Ascending aorta (tissue), 2 donors: ENCODE results near the gene DNAAF1. TPM values are rescaled to one million over a fixed set of nuclear protein-coding genes. Genes with fewer than 3 reads are reported as not detected.
"Not testable (repeated sequence)": the region's sequence is repeated elsewhere in the genome, so short reads cannot be mapped to it uniquely, and the experiment has no call there.

Experiments
- DNase-seq, 2 donors: peaks; one replicate each; pipeline ENCODE4 v3.0.0-alpha.2; 2019; ENCODE audit warnings: low spot score in 2 of 2
- H3K27ac ChIP-seq, 2 donors: fragments of 200-600 bp; sonication (generic); one replicate each; pipeline ENCODE4 v1.5.1; 2016 to 2017; ENCODE audit warnings: mild to moderate bottlenecking in 1 of 2
- H3K27me3 ChIP-seq: fragments of 200-600 bp; sonication (generic); one replicate; pipeline ENCODE4 v1.5.1; 2017
- H3K36me3 ChIP-seq, 2 donors: fragments of 200-600 bp; sonication (generic); one replicate each; pipeline ENCODE4 v1.5.1; 2016
- H3K4me1 ChIP-seq, 2 donors: fragments of 200-600 bp; sonication (generic); one replicate each; pipeline ENCODE4 v1.5.1; 2016 to 2017; ENCODE audit warnings: mild to moderate bottlenecking in 1 of 2
- H3K4me3 ChIP-seq, 2 donors: fragments of 200-600 bp; sonication (generic); one replicate each; pipeline ENCODE4 v1.5.1; 2016 to 2017; ENCODE audit warnings: mild to moderate bottlenecking in 1 of 2
- H3K9me3 ChIP-seq, 2 donors: fragments of 200-600 bp; sonication (generic); one replicate each; pipeline ENCODE4 v1.5.1; 2016
- intact Hi-C: fragments of 100-400 bp; cut with DNase I; formaldehyde crosslinking; loops from one replicate; pipeline ENCODE4 v1.15.1; 2023
- total RNA-seq: library from RNA; depleted of rRNA; stranded (reverse); fragments of >200 nt; gene quantifications from one replicate; pipeline ENCODE4 v1.1.0, GENCODE V29; 2016
- TF ChIP-seq, protein P1 (sequence below), 3 experiments: fragments of 200-600 bp in 2 of 3; fragments of 450-650 bp in 1 of 3; sonication (generic) in 2 of 3; IDR thresholded peaks; one replicate each; pipeline ENCODE4 v1.5.1; 2016 to 2019; ENCODE audit warnings: antibody characterized with exemption in 3 of 3, mild to moderate bottlenecking in 1 of 3, moderate library complexity in 1 of 3

The DNAAF1 gene
- total RNA-seq, 1 donor from 2014 or later = not detected

DNA sequence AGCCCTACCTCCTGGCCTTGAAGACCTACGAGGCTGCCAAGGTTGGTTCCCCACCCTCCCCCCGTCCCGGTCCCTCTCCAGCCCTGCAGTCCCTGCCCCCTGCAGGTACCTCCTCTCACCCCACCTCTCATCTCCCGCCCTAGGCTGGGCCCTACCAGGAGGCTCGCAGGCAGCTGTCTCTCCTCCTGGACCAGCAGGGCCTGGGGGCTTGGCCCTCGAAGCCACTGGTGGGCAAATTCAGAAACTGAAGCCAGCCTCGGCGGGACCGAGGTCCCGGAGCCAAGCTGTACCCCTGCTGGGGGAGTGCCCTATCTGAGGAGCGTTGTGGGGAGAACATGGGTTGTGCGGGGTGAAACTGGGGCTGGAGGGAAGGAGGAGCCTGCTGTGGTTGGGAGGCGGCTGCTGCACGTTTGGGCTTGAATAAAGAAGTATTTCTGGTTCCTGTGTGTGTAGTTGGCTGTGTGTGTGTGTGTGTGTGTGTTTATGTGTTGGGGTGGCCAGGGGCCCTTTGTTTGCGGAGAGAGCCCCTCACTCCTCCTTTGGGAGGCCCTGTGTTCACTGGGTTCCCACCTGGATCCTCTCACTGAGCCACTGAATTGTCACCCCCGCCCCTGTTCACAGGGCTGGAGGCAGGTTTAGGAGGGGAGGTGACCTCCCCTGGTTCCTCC, 51.8 kb downstream of the DNAAF1 start:
- H3K36me3 ChIP-seq = no peaks in the 10 kb centered on the region
- no peaks in the 10 kb centered on the region for H3K9me3 ChIP-seq
- DNase-seq = no peak
- H3K4me3 ChIP-seq = no peak overlapping the region
- intact Hi-C loops = no loop called here
- TF ChIP-seq, protein P1, sequence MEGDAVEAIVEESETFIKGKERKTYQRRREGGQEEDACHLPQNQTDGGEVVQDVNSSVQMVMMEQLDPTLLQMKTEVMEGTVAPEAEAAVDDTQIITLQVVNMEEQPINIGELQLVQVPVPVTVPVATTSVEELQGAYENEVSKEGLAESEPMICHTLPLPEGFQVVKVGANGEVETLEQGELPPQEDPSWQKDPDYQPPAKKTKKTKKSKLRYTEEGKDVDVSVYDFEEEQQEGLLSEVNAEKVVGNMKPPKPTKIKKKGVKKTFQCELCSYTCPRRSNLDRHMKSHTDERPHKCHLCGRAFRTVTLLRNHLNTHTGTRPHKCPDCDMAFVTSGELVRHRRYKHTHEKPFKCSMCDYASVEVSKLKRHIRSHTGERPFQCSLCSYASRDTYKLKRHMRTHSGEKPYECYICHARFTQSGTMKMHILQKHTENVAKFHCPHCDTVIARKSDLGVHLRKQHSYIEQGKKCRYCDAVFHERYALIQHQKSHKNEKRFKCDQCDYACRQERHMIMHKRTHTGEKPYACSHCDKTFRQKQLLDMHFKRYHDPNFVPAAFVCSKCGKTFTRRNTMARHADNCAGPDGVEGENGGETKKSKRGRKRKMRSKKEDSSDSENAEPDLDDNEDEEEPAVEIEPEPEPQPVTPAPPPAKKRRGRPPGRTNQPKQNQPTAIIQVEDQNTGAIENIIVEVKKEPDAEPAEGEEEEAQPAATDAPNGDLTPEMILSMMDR (IDR thresholded peaks at IDR 0.05) = no peak
- no peak overlapping the region for H3K27ac ChIP-seq
- H3K27me3 ChIP-seq = peaks cover 5% of the 10 kb centered on the region
- H3K4me1 ChIP-seq = no peaks in the 10 kb centered on the region

DNA sequence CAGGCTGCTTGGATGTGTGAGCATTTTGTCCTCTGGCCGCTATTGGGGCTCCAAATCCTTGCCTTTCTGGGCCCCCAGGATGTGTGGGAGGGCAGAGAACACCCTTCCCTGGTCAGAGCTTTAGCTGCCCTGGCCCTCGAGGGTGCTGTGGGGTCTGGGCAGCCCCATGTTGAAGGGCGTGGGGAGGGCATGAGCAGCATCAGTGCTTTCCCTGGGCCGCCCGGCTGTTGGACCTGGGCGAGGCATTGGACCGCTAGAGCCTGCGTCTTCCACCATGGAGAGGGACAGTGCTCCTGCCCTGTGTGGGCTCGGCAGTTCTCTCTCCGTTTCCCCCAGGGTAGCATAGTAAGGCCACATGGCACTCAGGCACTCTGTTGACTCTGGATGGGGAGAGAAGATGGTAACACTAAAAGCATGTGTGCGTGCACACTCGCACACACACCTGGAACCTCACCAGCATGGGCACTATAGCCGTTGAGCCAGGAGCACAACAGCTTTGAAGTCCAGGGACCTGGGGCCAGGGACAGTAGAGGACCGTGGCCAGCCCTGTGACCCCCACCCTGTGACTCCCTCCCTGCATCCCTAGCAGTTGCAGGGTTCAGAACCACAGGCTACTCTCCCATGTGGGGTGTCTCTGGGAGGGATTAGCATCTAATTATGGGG, 52.5 kb downstream of the DNAAF1 start:
- no peak for DNase-seq
- intact Hi-C loops = no loop called here
- Histone ChIP-seq H3K27me3 (peaks cover 5% of the 10 kb centered on the region), H3K4me3 (no peak overlapping the region), H3K4me1 (no peaks in the 10 kb centered on the region), H3K27ac (no peak overlapping the region), H3K9me3 (no peaks in the 10 kb centered on the region), H3K36me3 (no peaks in the 10 kb centered on the region)
- TF ChIP-seq, protein P1 (IDR thresholded peaks at IDR 0.05) = no peak

DNA sequence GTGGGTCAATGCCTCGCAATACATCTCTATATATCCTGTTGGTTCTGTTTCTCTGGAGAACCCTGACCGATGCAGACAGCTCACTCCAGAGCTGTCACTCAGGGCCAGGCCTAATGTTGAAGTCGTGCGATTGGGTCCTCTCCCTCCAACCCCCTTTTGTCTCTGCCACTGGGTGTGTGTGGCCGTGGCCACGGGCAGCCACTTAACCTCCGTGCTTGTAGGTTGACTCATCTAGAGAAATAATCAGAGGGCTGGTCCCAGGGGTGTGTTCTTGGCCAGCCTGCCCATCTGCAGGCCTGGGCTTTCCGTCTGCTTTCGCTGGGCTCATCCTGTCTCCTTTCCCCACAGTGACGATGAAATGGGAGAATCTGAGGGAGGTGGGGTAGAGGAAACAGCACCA, 53.3 kb downstream of the DNAAF1 start:
- DNase-seq = no peak
- TF ChIP-seq, protein P1 (IDR thresholded peaks at IDR 0.05) = no peak
- H3K27ac ChIP-seq = no peak overlapping the region

DNA sequence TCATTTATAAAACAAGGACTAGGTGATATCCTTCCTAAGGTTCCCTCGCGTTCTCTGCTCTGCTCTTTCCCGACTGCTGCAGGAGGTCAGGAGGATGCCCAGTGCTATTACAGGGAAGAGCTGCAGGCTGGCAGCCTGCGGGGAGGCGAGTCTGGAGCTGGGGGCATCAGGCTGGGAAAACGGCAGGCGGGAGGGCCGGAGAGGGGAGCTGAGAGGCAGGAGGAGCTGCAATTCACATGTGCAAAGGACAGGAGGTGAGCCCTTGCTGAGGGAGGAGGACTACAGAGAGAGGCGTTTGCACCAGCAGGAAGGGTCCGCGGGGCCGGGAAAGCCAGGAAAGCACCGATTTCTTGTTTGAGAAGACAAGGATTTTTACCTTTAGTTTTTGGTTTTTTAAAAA, 54.0 kb downstream of the DNAAF1 start:
- Histone ChIP-seq H3K9me3 (no peaks in the 10 kb centered on the region), H3K27ac (no peak overlapping the region), H3K27me3 (peaks cover 5% of the 10 kb centered on the region), H3K4me3 (no peak overlapping the region), H3K4me1 (no peaks in the 10 kb centered on the region), H3K36me3 (no peaks in the 10 kb centered on the region)
- no peak for DNase-seq
- intact Hi-C loops = no loop called here
- TF ChIP-seq, protein P1 (IDR thresholded peaks at IDR 0.05) = no peak

More for the DNA sequence above, 53.3 kb downstream of the DNAAF1 start:
- Histone ChIP-seq H3K9me3 (no peaks in the 10 kb centered on the region), H3K4me1 (no peaks in the 10 kb centered on the region), H3K36me3 (no peaks in the 10 kb centered on the region), H3K4me3 (no peak overlapping the region), H3K27me3 (peaks cover 5% of the 10 kb centered on the region)
- intact Hi-C loops = no loop called here

DNA sequence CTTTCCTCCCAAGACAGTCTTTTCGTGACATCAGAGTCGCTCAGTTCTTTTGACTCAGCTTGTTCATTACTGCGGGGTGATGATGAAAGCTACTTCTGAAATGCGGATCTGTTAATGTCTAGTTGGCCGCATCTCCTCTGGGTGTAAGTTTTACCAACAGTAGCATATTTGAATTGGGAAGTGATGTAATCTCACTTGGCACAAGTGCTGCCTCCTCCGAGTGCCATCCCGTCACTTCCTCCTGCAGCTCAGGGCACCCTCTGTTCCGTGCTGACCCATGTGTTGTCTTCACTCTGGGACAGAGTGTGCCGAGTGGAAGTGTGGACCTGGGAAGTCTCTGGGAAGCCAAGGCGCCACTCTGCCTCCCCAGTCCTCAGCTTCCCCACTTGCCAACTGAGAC, 54.8 kb downstream of the DNAAF1 start:
- DNase-seq = no peak
- H3K36me3 ChIP-seq = no peaks in the 10 kb centered on the region
- intact Hi-C loops = no loop called here

DNA sequence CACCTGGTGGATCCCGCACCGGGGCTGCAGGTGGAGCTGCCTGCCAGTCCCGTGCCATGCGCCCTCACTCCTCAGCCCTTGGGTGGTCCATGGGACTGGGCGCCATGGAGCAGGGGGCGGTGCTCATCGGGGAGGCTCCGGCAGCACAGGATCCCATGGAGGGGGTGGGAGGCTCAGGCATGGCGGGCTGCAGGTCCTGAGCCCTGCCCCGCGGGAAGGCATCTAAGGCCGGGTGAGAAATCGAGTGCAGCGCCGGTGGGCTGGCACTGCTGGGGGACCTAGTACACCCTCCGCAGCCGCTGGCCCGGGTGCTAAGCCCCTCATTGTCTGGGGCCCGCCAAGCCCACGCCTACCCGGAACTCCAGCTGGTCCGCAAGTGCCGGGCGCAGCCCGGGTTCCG, 59.4 kb downstream of the DNAAF1 start:
- intact Hi-C loops, H3K4me1 ChIP-seq, H3K27me3 ChIP-seq, H3K4me3 ChIP-seq, DNase-seq, H3K36me3 ChIP-seq, H3K9me3 ChIP-seq, H3K27ac ChIP-seq: not testable (repeated sequence)

More for the DNA sequence above, 54.8 kb downstream of the DNAAF1 start:
- Histone ChIP-seq H3K4me1 (no peaks in the 10 kb centered on the region), H3K9me3 (no peaks in the 10 kb centered on the region), H3K27ac (no peak overlapping the region), H3K4me3 (no peak overlapping the region), H3K27me3 (peaks cover 5% of the 10 kb centered on the region)
- TF ChIP-seq, protein P1 (IDR thresholded peaks at IDR 0.05) = no peak

DNA sequence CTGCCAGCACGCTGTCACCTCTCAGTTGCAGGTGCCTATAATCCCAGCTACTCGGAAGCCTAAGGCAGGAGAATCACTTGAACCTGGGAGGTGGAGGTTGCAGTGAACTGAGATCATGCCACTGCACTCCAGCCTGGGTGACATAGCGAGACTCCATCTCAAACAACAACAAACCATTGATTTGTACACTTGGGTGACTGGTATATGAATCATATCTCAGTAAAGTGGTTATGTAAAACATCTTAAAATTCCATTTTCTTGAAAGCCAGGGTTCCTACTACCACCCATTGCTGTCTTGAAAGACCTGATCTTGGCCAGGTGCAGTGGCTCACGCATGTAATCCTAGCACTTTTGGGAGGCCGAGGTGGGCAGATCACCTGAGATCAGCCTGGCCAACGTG, 60.0 kb downstream of the DNAAF1 start:
- intact Hi-C loops, H3K4me1 ChIP-seq, H3K27ac ChIP-seq, H3K27me3 ChIP-seq, DNase-seq, H3K9me3 ChIP-seq, H3K36me3 ChIP-seq, H3K4me3 ChIP-seq: not testable (repeated sequence)
